HG02763 (cell line): Measurements from ENCODE around the gene ARMH3.

Source experiments
- ATAC-seq: cut with Tn5 transposase; IDR thresholded peaks from one replicate; pipeline ENCODE4 v1.9.1; 2021; ENCODE audit warnings: mild to moderate bottlenecking, moderate library complexity; ENCODE audit not compliant: unreplicated experiment

The ARMH3 gene

DNA sequence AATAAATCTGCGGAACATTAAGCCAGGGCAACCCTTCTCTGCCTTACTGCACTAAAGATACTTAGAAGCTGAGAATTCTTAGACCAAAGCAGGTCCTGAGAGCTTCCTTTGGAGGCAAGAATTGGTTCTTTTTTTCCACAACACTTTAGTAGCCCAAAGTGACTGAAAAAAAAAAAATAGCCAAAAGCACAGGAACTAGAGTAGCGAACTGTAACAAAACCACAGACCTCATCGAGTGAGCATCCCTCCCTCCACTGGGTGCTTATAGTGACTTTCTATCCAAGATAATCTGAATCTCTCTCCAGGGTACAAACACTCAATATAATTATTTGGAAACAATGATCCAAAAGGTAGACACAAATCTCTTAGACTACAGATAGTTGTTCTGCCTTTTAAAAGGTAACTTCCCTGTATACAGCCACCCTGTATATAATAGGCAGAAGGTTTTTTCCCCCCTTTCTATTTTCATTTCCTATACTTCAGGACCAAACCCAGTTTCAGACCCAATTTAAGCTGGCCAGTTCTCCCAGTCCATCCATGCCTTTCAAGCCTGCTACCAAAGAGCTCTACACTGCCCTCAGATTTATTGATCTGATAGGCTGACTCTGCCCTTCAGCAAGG lies 180.8 kb downstream of the ARMH3 start:
- ATAC-seq = no peak

DNA sequence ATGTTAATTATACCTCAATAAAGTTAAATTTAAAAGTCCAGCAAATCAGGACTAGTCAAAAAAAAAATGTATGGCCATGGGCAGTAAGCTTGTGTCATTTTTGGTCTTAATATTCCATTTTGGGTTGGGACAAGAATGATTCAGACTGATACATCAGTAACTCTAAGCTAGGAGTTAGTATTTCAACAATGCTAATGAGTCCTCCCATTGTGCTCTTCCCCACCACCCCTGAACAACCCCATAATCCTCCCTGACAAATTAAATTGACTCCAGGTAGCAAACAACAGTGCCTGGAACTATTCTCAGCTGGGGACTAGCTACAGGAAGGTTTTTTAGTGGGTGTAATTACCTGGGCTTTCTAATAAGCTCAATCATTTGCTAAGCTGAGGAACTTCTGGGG lies 181.7 kb downstream of the ARMH3 start:
- ATAC-seq = no peak

DNA sequence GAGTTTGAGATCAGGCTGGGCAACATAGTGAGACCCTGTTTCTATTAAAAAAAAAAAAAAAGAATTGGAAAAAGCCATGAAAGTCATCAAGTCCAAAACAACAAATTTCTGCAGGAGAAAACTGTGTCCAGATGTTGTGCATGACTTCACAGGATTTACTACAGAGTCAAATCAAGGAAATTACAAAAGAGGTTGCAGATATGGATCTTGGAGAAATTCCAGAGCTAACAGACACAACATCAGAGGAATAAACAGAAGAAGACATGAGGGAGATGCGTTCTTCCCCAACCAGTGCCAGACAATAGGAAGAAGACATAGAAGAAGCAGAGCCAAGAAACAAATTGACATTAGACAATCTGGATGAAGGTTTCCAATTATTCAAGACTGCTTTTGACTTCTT lies 188.0 kb downstream of the ARMH3 start:
- ATAC-seq = no peak

DNA sequence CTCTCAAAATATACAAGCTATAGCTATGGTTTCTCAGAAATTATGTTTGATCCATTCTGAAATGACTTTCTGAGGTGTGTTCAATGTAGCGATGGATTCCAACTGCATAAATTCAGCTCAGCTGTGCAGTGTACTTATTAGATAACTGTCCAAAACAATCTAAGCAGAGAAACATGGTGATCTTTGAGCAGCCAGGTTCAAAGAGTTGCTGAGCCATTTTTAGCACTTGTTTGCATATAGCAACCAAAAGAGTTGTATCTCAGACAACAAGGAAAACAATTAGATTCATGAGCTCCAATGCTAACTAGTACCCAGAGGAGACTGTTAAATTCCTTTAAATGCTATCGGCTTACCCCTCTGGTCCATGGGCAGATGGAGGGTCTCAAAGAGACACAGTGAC lies 196.4 kb downstream of the ARMH3 start:
- ATAC-seq = no peak

DNA sequence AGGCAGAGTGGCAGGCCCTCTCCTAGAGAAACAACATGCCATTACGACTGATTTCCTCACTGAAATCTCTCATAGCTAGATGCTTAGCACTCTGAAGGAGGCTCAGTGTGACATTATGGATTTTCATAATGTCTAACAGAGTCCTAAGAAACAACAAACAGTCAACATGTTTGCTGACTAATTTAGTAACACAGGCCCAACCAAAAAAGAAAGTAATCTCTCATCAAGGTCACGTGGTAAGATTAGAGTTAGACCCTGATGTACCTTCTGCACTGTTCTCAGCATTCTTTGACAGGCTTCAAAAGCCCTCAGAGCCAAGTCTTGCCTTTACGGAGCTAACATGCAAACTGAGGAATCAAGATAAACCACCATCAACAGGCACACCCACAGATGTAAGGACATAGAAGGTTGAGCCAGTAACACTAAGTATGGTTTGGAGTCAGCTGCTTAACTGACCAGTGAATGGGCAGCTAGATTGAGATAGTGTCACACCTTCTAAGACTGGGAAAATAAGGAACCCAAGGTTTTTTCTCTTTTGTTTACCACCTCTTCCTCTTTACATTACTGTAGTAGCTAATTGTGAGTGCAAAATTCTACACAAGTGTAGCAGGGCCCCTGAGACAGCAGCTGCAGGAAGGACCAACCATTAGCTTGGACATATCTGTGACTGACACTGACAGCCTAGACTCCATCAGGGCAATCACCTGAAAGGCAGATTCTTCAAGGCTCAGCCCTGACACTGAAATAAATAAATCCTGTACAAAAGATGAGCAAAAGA lies 197.1 kb downstream of the ARMH3 start:
- ATAC-seq = no peak

DNA sequence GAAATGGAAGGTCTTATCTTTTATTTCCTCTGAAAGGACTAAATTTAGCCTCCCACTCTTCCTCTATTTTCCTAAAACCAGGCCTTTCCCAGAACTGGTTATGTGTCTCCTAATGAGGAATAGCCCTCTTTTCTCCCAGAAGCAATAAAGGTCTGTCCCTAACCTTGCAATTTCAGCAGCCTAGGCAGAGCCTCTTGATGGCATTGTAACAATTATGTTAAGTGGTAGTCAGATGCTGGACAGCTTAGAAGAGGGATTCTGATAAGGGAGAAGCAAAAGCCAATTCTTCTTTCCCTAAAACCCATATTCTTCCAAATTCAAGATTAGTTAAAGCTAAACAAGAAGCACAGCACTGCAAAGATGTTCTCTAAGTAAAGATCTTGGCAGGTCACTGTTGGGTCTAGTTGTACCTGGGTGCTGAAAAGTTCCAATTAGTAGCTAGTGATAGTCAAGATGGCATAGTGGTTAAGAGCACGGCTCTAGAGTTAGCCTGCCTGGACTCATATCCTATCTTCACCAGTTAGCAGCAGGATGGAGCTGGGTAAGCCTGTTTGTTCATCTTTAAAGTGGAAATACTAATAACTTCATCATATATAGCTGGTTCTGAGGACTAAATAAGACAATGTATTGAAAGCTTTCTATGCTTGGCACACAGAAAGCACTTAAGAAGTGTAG lies 198.0 kb downstream of the ARMH3 start:
- no peak for ATAC-seq

DNA sequence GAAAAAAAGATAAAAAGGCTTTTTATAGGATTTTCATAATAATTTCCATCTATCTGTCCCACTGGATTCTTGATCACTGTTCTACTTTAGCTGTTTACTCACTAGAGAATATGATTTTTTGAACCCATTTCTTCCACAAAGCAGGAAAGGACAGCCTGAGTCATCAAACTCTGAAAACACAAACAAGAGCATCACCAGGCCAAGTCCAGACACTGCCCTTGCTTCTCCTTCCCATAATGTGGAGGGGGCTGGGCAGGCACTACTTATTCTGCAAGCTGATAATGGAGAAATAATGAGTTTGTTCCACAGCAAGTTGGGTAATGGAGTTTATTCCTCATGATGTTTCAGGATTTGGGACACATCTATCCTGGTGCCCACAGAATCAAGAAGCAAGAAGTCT lies 199.3 kb downstream of the ARMH3 start:
- ATAC-seq = no peak

DNA sequence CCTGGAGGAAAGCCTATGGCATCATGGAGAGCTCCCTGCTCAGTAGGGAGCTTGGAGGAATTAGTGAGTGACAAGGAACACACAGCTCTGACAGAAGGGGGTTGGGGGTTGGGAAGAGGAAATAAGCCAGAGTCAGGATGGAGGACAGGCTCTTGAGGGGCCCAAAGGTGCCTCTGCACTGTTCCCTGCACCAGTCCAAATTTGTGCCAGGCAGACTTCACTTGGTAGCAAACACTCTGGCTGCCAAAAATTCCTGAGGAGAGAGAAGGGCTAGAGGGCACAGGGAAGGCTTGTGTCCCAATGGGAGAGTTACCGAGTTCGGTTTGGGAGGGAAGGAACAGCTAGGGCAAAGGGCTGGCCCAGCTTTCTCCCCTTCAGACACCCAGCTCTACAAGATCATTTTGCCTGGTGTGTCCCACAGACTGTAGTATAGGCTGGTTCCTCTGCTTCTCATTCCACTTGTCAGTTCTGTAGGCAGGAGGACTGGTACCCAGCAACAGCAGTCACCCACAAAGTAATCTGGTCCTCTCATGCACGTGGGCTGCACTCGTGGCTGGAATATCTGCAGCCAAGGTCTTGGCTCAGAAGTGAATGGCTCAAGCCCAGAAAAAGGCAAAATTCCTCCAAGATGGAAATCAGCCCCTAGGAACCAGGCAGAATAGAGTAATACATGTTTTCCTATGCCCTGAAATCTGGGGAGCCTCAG lies 204.4 kb downstream of the ARMH3 start:
- ATAC-seq = no peak

DNA sequence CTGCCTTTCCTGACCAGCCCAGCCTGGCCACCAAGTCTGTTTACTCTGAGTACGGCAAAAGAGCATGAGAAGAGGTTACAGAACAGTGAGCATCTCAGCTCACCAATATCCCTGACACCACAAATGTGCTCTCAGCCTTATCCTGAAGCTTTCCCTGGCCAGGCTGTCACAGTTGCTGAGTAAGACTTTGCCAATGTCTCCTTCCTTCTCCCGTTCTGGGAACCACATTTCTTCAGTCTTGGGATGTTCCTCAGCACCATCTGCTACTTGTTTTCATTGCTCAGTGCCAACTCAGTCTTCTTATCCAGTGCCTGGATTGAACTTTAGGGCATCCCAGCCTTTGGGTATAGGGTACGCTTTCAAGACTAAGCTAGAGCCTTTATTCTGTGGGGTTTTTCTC lies 205.2 kb downstream of the ARMH3 start:
- ATAC-seq = no peak

DNA sequence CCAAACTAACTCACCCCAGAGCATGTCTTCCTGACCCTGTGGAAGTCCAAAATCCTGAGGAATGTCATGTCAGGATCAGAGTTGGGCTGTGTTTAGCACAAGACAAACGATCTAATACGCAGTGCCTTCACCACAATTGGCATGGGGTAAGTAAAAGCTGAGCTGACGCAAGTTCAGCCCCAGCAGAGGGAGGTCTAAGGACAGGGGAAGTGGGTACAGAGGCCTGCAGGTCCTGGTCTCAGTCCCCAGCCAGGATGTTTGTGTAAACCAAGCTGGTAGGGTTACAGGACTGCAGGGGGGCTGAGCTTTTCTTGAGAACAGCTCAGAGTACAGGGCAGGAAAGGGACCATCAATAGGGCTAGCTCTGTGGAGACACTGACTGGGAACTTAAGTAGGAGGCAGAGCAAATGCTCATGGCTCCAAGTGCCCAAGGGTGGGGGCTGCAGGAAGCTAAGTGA lies 207.1 kb downstream of the ARMH3 start:
- no peak for ATAC-seq

DNA sequence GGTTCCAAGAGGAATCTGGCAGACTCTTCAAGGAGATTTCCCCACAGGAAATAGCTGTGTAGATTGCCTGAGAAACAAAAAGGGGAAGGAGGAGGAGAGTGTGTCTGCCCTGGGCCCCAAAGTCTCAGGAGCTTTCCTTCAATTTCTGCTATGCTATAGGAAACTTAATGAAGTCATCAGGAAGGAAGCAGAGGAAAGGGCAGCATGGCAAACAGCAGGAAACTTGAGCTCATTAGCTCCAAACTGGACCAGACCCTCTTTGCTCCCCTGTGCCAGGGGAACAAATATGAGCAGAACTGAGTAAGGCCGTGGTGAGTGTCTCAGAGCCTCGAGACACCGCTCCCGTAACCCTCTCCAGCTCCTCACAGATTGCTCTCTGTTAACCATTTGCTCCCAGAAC lies 207.6 kb downstream of the ARMH3 start:
- no peak for ATAC-seq

DNA sequence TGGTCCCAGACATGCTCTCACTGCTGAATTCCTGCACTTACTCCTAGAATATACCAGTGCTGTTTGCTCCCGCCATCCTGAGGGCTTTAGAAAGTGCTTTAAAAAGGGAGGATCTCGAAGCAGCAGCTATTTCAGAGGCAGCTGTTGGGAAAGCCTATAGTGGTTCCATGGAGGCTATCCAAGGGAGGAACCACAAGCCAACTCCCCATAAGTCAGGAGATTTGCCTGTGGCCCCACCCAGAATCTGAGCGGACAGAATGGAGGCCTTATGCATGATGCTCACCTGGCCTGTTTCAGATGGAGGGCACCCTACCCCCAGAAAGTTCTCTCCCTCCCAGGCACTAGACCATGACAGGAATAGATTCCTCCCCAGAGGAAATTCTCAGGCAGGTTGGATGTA lies 210.1 kb downstream of the ARMH3 start:
- no peak for ATAC-seq

DNA sequence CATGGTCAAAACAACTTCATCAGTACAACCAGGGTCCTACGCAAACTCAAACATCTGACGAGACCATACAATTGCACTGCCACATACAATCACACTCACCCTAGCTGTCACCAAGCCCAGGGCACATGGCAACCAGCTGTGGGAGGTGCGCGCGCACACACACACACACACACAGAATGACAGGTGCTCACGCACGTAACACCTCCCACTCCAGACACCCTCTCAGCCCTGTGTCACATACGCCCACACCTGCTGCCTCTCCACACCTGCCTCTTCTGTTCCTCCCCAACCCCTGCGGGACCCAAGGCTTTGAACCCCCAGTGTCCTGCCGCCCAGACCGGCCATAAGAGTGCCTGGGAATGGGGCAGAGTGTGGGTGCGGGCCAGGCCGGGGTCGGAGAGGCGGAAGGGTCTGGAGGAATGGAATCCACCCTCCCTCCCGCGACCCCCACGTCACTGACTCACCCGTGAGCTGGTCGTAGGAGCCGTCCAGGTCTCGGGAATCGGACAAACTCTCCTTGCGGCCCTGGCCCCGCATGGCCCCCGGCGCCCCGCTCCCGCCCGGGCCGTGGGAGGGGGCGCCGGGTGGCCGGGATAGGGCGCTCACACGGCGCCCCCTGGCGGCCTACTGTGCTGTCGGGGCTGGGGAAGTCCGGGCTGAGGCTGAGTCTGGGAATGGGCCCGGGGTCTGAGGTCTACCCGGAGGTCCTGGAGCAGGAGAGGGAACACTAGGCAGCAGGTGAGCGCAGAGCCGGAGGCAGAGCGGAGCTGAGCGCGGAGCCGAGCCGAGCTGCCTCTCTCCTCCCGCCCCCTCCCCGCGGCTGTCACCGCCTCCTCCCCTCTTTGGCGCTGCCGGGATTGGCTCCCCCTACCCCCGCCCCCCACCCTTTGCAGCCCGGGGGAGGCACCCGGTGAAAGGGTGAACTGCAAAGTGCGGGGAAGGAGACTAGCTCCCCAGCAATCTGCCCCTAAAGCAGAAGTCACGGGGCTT lies 212.6 kb downstream of the ARMH3 start, which contains the start of gene KCNIP2:
Gene KCNIP2 (minus strand): TSS at position 769 of the 990 bp plus-strand sequence. CDS start 232 bp downstream, at position 537.
- ATAC-seq = no peak

DNA sequence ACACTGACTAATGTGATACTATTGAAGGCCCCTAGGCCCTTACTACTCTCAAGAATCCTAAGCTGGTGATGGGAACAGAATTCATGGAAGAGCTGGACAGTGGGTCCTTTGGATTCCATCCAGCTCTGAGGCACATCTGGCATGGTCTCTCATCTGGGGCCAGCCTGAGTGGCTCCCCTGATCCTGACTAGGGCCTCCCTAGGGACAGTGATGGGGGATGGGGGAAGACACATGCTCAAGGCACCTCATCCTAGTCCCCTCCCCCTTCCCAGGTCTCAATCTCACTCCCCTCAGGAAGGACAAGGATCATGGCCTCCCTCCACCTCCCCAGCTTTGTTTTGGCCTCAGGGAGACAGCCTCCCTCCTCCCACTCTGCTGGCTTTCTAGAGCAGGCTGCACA lies 214.1 kb downstream of the ARMH3 start:
- ATAC-seq = no peak

DNA sequence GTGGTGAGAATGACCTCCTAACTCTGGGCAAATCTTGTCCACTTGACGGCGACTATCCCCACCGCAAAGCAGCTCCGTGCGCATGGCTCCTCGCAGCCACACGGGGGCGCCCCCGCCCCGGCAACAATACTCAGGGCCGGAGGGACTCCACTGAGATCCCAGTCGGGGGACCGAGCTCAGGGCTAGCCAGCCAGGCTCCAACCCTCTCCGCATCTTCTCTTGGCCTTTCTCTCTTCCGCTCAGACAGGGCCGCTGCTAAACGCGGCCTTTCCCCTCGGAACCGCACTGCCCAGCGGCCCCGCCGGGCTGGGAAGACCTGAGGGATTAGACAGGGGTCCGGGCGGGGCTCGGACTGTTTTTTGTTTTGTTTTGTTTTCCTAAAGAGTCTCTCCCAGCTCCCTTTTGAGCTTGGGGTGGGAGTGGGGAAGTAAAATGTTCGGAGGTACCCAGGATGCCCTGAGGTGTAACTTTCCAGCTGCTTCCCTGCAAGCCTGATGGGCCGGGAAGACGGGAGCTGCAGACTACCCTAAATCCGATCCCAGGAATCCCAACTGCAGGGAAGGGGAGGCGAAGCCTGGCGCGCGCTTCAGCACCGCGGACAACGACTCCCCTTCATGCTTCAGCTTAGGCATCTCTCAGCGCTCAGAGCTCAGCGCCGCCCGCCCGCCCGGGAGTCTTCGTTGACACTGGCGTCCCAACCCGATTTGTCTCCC lies 215.1 kb downstream of the ARMH3 start:
- peak; percentile 50 for ATAC-seq

DNA sequence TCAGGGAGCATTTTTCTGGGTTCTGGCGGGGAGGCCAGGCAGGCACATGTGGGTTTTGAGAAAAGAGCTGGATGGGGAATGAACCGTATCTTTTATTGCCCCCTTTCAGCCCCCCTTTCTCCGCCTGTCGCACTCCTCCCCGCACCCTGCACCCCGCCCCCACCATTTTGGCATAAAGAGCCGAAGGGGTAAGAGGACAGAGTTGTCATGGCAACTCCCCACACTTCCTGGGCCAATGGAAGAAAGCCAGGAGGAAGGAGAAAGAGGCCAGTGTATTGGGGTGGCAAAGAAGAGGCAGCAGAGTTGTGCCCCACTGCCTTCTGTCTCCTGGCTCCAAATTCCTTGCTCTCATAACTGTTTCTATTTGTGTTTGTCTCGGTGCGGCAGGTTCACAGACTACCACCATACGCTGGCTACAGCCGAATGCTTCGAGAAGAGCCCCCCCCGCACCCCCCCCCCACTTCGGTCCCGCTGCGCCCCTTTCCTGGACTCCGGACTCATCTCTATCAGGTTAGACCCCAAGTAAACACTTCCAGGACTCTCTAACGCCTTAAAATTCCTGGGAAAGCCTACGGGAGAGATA lies 215.8 kb downstream of the ARMH3 start:
- no peak for ATAC-seq

DNA sequence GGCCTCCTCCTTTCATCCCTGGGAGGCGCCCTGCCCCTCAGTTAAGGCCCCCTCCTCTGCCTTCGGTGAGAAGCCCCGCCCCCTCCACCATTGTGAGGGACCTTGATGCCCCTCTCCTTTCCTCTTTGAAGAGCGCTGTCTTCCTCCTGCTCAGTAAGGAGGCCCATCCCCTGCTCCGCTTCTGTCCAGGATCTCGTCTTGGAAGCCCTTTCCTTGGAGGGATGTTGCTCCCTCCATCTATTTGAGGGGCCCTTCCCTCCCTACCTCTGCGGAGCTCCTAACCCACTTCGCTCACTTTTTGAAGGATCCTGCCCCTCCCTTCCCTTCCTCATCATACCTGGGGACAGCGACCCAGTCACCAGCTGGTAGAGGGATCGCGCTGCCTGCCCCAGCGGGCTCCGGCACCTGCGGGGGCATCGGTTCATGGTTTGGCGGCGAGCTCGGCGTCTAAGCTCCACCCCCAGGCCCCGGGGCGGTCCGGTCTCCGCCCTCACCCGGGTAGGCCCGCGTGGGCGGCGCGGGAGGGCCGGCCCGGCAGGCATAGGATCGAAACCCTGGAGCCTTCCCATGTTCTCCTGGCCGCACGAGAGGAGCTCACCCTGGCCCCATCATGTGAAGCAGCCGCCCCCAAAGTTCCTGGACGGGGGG lies 216.4 kb downstream of the ARMH3 start:
- no peak for ATAC-seq

DNA sequence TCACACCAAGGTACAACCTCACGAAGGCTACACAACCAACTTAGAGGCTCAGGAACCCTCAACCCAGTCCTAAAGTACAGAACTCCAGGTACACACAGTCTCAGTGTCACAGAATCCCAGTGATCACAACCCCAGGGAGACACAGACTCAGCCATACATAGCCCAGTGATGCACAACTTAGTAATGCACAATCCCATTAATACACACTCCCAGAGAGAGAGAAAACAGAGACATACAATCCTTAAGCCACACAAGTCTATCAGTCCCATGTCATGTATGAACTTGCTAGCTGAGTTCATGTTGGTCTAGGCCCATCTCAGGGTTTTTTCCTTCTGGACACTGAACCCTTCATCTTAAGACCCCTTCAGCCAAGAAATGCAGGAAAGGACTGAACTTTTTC lies 217.0 kb downstream of the ARMH3 start:
- no peak for ATAC-seq
